A549 (cell line): ENCODE data around the gene NIPAL3. TPM values are rescaled to one million over a fixed set of nuclear protein-coding genes. Genes with fewer than 3 reads are reported as not detected.

Experiments
- ATAC-seq, 2 experiments: fragments of 200-7000 bp in 1 of 2; fragments of >200 bp in 1 of 2; cut with Nextera tagmentation in 1 of 2; cut with Tn5 transposase in 1 of 2; 3 replicates each; pipeline versions ENCODE4 v1.8.0 to v1.9.1; 2018 to 2020; ENCODE audit warnings: mild to moderate bottlenecking in 1 of 2, moderate library complexity in 1 of 2
- CTCF ChIA-PET: fragments of 300-600 bp; sonication (Branson Sonifier 250); formaldehyde crosslinking; extraction: SDS; loops from one replicate; lab custom pipeline; 2021; ENCODE audit warnings: antibody characterized with exemption, inconsistent platforms; lab: Yijun Ruan, JAX
- POLR2A ChIA-PET: fragments of 350-600 bp; formaldehyde crosslinking; extraction: SDS; loops from one replicate; lab custom pipeline; 2021; ENCODE audit warnings: antibody characterized with exemption, inconsistent platforms; lab: Yijun Ruan, JAX
- DNase-seq, 2 experiments: peaks; one replicate each; pipeline versions ENCODE4 v3.0.0 to v3.0.0-alpha.2; 2011 to 2016; ENCODE audit warnings: low read depth in 1 of 2, low spot score in 1 of 2
- FAIRE-seq: peaks from 2 replicates; lab custom pipeline; 2011; peaks lifted over from hg19 to GRCh38; lab: Jason Lieb, UNC
- H3K27ac ChIP-seq, 2 experiments: fragments of >200 bp; sonication (Bioruptor Twin); formaldehyde crosslinking; 3 replicates each; pipeline ENCODE4 v1.5.1; 2016 to 2017
- H3K4me1 ChIP-seq: fragments of >200 bp; sonication (Bioruptor Twin); formaldehyde crosslinking; 3 replicates; pipeline ENCODE4 v1.6.1; 2016
- H3K4me2 ChIP-seq: fragments of >200 bp; sonication (Bioruptor Twin); formaldehyde crosslinking; 3 replicates; pipeline ENCODE4 v1.6.1; 2016
- H3K4me3 ChIP-seq: fragments of >200 bp; sonication (Bioruptor Twin); formaldehyde crosslinking; 3 replicates; pipeline ENCODE4 v1.5.1; 2016
- H3K9me3 ChIP-seq: fragments of >200 bp; sonication (Bioruptor Twin); formaldehyde crosslinking; 3 replicates; pipeline ENCODE4 v1.6.1; 2016
- BHLHE40 ChIP-seq: IDR thresholded peaks from 2 replicates; pipeline ENCODE4 v1.6.1; 2012; ENCODE audit warnings: low read depth, low read length, inconsistent platforms
- CBX2 ChIP-seq: fragments of 200-600 bp; sonication (generic); IDR thresholded peaks from 2 replicates; pipeline ENCODE4 v1.6.1; 2016; ENCODE audit warnings: low read depth, mild to moderate bottlenecking, borderline replicate concordance
- CHD4 ChIP-seq: fragments of 200-600 bp; sonication (generic); IDR thresholded peaks from 2 replicates; pipeline ENCODE4 v1.6.1; 2016; ENCODE audit warnings: antibody characterized with exemption, mild to moderate bottlenecking, borderline replicate concordance
- EHF ChIP-seq: fragments of 250-450 bp; sonication (Bioruptor Pico); IDR thresholded peaks from 2 replicates; pipeline ENCODE4 v1.5.0; 2020; ENCODE audit warnings: mild to moderate bottlenecking
- EHMT2 ChIP-seq: fragments of 200-600 bp; sonication (generic); IDR thresholded peaks from 2 replicates; pipeline ENCODE4 v1.6.1; 2016; ENCODE audit warnings: antibody characterized with exemption, low read depth, mild to moderate bottlenecking, moderate library complexity
- EP300 ChIP-seq, 2 experiments: fragments of >200 bp; sonication (Bioruptor Twin); formaldehyde crosslinking; IDR thresholded peaks; 2 replicates in 1 of 2; 3 replicates in 1 of 2; pipeline ENCODE4 v1.6.1; 2016 to 2017
- ESRRA ChIP-seq: fragments of 150-350 bp; IDR thresholded peaks from 2 replicates; pipeline ENCODE4 v1.6.1; 2014; ENCODE audit warnings: mild to moderate bottlenecking, low read length, borderline replicate concordance
- FOSB ChIP-seq: fragments of 250-450 bp; sonication (Bioruptor Pico); IDR thresholded peaks from 2 replicates; pipeline ENCODE4 v1.5.0; 2020; ENCODE audit warnings: mild to moderate bottlenecking, moderate library complexity
- FOSL2 ChIP-seq, 2 experiments: fragments of 450-650 bp in 1 of 2; fragments of >200 bp in 1 of 2; sonication (Bioruptor Twin) in 1 of 2; formaldehyde crosslinking; IDR thresholded peaks; 2 replicates each; pipeline versions ENCODE4 v1.5.0 to v1.6.1; 2016 to 2020; ENCODE audit warnings: mild to moderate bottlenecking in 1 of 2, moderate library complexity in 1 of 2
- FOXS1 ChIP-seq: fragments of 250-450 bp; sonication (Bioruptor Pico); IDR thresholded peaks from 2 replicates; pipeline ENCODE4 v1.5.0; 2020; ENCODE audit warnings: mild to moderate bottlenecking, moderate library complexity
- HEYL ChIP-seq: fragments of 250-450 bp; sonication (Bioruptor Pico); IDR thresholded peaks from 2 replicates; pipeline ENCODE4 v1.8.0; 2021; ENCODE audit warnings: mild to moderate bottlenecking, moderate library complexity
- JUN ChIP-seq, 2 experiments: fragments of >200 bp; sonication (Bioruptor Twin); formaldehyde crosslinking; IDR thresholded peaks; 2 replicates in 1 of 2; 3 replicates in 1 of 2; pipeline ENCODE4 v1.6.1; 2016 to 2017
- JUNB ChIP-seq: fragments of >200 bp; sonication (Bioruptor Twin); formaldehyde crosslinking; IDR thresholded peaks from 2 replicates; pipeline ENCODE4 v1.6.1; 2016
- KDM1A ChIP-seq: fragments of 200-600 bp; sonication (generic); IDR thresholded peaks from 2 replicates; pipeline ENCODE4 v1.6.1; 2016; ENCODE audit warnings: low read depth, mild to moderate bottlenecking
- MYC ChIP-seq: IDR thresholded peaks from 2 replicates; pipeline ENCODE4 v1.6.1; 2012; ENCODE audit warnings: mild to moderate bottlenecking, inconsistent platforms, low read length, improper control_type of control experiment, borderline replicate concordance
- NFE2L2 ChIP-seq: fragments of 150-350 bp; conservative IDR thresholded peaks from 2 replicates; pipeline ENCODE4 v1.6.1; 2014; ENCODE audit warnings: low read length
- NR3C1 ChIP-seq: fragments of >200 bp; sonication (Bioruptor Twin); formaldehyde crosslinking; IDR thresholded peaks from 3 replicates; pipeline ENCODE4 v1.6.1; 2017
- POLR2A ChIP-seq: IDR thresholded peaks from 2 replicates; pipeline ENCODE4 v1.6.1; 2012; ENCODE audit warnings: mild to moderate bottlenecking, low read length
- RAD21 ChIP-seq, 2 experiments: fragments of >200 bp in 1 of 2; sonication (Bioruptor Twin) in 1 of 2; formaldehyde crosslinking in 1 of 2; IDR thresholded peaks in 1 of 2; conservative IDR thresholded peaks in 1 of 2; 2 replicates in 1 of 2; 3 replicates in 1 of 2; pipeline ENCODE4 v1.6.1; 2012 to 2018; ENCODE audit warnings: inconsistent platforms in 1 of 2
- RARB ChIP-seq: fragments of 250-450 bp; sonication (Bioruptor Pico); IDR thresholded peaks from 2 replicates; pipeline ENCODE4 v1.8.0; 2021; ENCODE audit warnings: mild to moderate bottlenecking, moderate library complexity
- RCOR1 ChIP-seq: fragments of 150-350 bp; IDR thresholded peaks from 2 replicates; pipeline ENCODE4 v1.6.1; 2014; ENCODE audit warnings: antibody characterized with exemption, low read length, low read depth
- SMC3 ChIP-seq: fragments of >200 bp; sonication (Bioruptor Twin); formaldehyde crosslinking; IDR thresholded peaks from 3 replicates; pipeline ENCODE4 v1.6.1; 2018; ENCODE audit warnings: inconsistent platforms
- SREBF2 ChIP-seq: fragments of 450-650 bp; IDR thresholded peaks from 2 replicates; pipeline ENCODE4 v1.6.1; 2014; ENCODE audit warnings: mild to moderate bottlenecking, moderate library complexity
- ZSCAN20 ChIP-seq: fragments of 250-450 bp; sonication (Bioruptor Pico); IDR thresholded peaks from 2 replicates; pipeline ENCODE4 v1.8.0; 2022; ENCODE audit warnings: mild to moderate bottlenecking, moderate library complexity
- WGBS: methylation state at CpG from one replicate; pipeline ENCODE4 v1.1.6; 2017; ENCODE audit errors: missing lambda C conversion rate; 5-methylcytosine and 5-hydroxymethylcytosine counted together
- polyA plus RNA-seq, 4 experiments: library from polyadenylated mRNA; depleted of rRNA in 3 of 4; stranded (reverse); fragments of >200 nt; fragmentation: RNase III in 1 of 4; extraction: RNeasy Plus Mini Kit Qiagen cat#74134 plus additional on column Dnase treatment in 1 of 4; gene quantifications; 2 replicates in 3 of 4; 3 replicates in 1 of 4; pipeline ENCODE4 v1.2.3, GENCODE V29; 2011 to 2017
- TF ChIP-seq, protein P1 (sequence below): IDR thresholded peaks from 2 replicates; pipeline ENCODE4 v1.6.1; 2012
- TF ChIP-seq, protein P2 (sequence below): fragments of 250-450 bp; sonication (Bioruptor Pico); IDR thresholded peaks from 2 replicates; pipeline ENCODE4 v1.5.0; 2020; ENCODE audit warnings: low read depth, mild to moderate bottlenecking, moderate library complexity
- TF ChIP-seq, protein P3 (sequence below): fragments of >200 bp; sonication (Bioruptor Twin); formaldehyde crosslinking; IDR thresholded peaks from 2 replicates; pipeline ENCODE4 v1.6.1; 2016
- TF ChIP-seq, protein P4 (sequence below): IDR thresholded peaks from 2 replicates; pipeline ENCODE4 v1.6.1; 2012
- TF ChIP-seq, protein P5 (sequence below): fragments of 250-450 bp; sonication (Bioruptor Pico); IDR thresholded peaks from 2 replicates; pipeline ENCODE4 v1.5.0; 2021; ENCODE audit warnings: mild to moderate bottlenecking, moderate library complexity, borderline replicate concordance

The NIPAL3 gene
- polyA plus RNA-seq, 2 of the 4 experiments (the other 2 are of a cell fraction) = 5.1 to 10.4 TPM

DNA sequence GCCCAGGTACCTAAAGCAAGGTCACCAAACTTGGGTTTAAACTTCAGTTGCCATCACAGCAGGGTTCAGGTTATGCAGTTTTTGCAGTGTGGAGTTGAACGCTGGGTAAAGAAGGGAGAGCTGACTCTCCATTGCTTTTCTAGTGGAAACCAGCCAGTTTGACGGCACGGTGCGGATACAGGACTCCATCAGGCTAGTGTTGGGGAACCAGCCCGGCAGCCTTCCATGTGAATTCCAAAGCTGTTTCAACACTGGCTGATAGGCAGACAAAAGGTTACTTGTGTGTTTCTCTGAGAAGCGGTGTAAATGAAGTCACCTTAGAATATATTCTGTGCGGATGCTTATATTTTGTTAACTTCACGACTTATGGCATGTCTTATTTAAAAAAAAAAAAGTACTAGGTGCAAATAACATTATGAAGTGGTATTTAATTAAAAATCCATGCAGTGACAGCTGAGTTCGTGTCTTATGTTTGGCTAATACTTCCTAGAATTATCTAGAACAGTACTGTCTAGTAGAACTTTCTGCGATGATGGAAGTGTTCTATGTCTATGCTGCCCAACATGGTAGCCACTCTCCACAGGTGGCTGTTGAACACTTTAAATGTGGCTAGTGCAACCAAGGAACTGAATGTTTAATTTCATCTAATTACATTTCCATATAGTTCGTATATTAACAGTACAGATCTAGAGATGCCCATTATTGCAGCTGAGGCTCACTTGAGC lies 57.1 kb downstream of the NIPAL3 start:
- CTCF ChIA-PET = no interaction called here
- Histone ChIP-seq H3K9me3 (no peaks in the 10 kb centered on the region), H3K4me2 (no peak overlapping the region), H3K27ac (no peak overlapping the region)
- ATAC-seq = no peak
- DNase-seq = no peak
- TF ChIP-seq KDM1A (no peak), HEYL (CRISPR knock-in tag) (no peak), FOXS1 (CRISPR knock-in tag) (no peak), RCOR1 (no peak), NFE2L2 (no peak), BHLHE40 (no peak), MYC (no peak), EP300 (IDR thresholded peaks at IDR 0.05) (no peak), SMC3 (no peak), POLR2A (no peak), JUN (IDR thresholded peaks at IDR 0.05) (no peak), SREBF2 (no peak), EHMT2 (no peak), CBX2 (no peak), NR3C1 (no peak), JUNB (no peak), CHD4 (no peak), FOSB (no peak), RARB (no peak)
- TF ChIP-seq, protein P1, sequence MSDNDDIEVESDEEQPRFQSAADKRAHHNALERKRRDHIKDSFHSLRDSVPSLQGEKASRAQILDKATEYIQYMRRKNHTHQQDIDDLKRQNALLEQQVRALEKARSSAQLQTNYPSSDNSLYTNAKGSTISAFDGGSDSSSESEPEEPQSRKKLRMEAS = no peak
- TF ChIP-seq, all 56 proteins: peak for 0
- Histone ChIP-seq H3K4me1 (peaks cover 16% of the 10 kb centered on the region; the same call in 2 of the 3 replicates), H3K4me3 (no peak overlapping the region)
- WGBS = 90% methylated on average over 11 of the region's 11 CpGs
- POLR2A ChIA-PET = no interaction called here
- no peak for FAIRE-seq

DNA sequence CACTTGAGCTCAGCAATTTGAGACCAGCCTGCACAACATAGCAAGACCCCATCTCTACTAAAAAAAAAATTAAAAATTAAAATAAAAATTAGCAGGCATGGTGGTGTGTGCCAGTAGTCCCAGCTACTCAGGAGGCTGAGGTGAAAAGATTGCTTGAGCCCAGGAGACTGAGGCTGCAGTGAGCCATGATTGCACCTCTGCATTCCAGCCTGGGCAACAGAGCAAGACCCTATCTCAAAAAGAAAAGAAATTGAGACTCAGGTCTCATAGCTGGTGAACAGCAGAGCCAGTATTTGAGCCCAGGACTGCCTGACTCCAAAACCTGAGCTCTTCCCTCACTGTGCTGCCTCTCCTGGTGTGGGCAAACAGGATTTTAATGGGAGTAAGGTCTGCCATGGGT lies 58.6 kb downstream of the NIPAL3 start:
- no peak for ATAC-seq
- H3K4me1 ChIP-seq = peaks cover 16% of the 10 kb centered on the region; the same call in 2 of the 3 replicates
- TF ChIP-seq ESRRA (no peak), RAD21 (conservative IDR thresholded peaks at IDR 0.05 in 1 of 2, IDR thresholded peaks at IDR 0.05 in 1 of 2) (no peak), FOSL2 (IDR thresholded peaks at IDR 0.05) (no peak), FOSL2 (CRISPR knock-in tag; IDR thresholded peaks at IDR 0.05) (no peak), EHF (CRISPR knock-in tag) (no peak), FOXS1 (CRISPR knock-in tag) (no peak), RARB (no peak), ZSCAN20 (CRISPR knock-in tag) (no peak), HEYL (CRISPR knock-in tag) (no peak)
- TF ChIP-seq, protein P2, sequence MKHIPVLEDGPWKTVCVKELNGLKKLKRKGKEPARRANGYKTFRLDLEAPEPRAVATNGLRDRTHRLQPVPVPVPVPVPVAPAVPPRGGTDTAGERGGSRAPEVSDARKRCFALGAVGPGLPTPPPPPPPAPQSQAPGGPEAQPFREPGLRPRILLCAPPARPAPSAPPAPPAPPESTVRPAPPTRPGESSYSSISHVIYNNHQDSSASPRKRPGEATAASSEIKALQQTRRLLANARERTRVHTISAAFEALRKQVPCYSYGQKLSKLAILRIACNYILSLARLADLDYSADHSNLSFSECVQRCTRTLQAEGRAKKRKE (CRISPR knock-in tag) = no peak
- TF ChIP-seq, protein P3, sequence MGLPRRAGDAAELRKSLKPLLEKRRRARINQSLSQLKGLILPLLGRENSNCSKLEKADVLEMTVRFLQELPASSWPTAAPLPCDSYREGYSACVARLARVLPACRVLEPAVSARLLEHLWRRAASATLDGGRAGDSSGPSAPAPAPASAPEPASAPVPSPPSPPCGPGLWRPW = no peak
- TF ChIP-seq, protein P4, sequence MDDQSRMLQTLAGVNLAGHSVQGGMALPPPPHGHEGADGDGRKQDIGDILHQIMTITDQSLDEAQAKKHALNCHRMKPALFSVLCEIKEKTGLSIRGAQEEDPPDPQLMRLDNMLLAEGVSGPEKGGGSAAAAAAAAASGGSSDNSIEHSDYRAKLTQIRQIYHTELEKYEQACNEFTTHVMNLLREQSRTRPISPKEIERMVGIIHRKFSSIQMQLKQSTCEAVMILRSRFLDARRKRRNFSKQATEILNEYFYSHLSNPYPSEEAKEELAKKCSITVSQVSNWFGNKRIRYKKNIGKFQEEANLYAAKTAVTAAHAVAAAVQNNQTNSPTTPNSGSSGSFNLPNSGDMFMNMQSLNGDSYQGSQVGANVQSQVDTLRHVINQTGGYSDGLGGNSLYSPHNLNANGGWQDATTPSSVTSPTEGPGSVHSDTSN = no peak
- TF ChIP-seq, protein P5, sequence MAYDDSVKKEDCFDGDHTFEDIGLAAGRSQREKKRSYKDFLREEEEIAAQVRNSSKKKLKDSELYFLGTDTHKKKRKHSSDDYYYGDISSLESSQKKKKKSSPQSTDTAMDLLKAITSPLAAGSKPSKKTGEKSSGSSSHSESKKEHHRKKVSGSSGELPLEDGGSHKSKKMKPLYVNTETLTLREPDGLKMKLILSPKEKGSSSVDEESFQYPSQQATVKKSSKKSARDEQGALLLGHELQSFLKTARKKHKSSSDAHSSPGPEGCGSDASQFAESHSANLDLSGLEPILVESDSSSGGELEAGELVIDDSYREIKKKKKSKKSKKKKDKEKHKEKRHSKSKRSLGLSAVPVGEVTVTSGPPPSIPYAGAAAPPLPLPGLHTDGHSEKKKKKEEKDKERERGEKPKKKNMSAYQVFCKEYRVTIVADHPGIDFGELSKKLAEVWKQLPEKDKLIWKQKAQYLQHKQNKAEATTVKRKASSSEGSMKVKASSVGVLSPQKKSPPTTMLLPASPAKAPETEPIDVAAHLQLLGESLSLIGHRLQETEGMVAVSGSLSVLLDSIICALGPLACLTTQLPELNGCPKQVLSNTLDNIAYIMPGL = no peak
- TF ChIP-seq, all 56 proteins: peak for 0
- FAIRE-seq (no peak), DNase-seq (no peak)
- Histone ChIP-seq H3K9me3 (no peaks in the 10 kb centered on the region), H3K27ac (no peak overlapping the region), H3K4me3 (no peak overlapping the region), H3K4me2 (no peak overlapping the region)
- CTCF ChIA-PET = no interaction called here
- POLR2A ChIA-PET = no interaction called here
